Left hindlimb (tissue), 1 donor: Measurements from ENCODE around the gene MS4A10.

Source experiments
- DNase-seq: peaks from one replicate; pipeline ENCODE4 v3.0.0-alpha.2; 2018

Gene MS4A10

GRCh38 chr11:60830478-60831142, 45.5 kb downstream of the MS4A10 start:
- DNase-seq, result no peak

GRCh38 chr11:60831143-60831500, 46.0 kb downstream of the MS4A10 start:
- peak; percentile 80 for DNase-seq

GRCh38 chr11:60831501-60832079, 46.5 kb downstream of the MS4A10 start:
- no peak for DNase-seq

GRCh38 chr11:60834742-60835533, 49.8 kb downstream of the MS4A10 start:
- DNase-seq, result no peak

GRCh38 chr11:60835534-60835846, 50.4 kb downstream of the MS4A10 start:
- DNase-seq, result no peak

- DNase-seq, result no peak
Observed at GRCh38 chr11:60836866-60837515, 51.9 kb downstream of the MS4A10 start.

GRCh38 chr11:60838132-60838531, 53.0 kb downstream of the MS4A10 start:
- no peak for DNase-seq

GRCh38 chr11:60840470-60841430, 55.6 kb downstream of the MS4A10 start:
- peak; percentile 84 for DNase-seq

- peak; percentile 98 for DNase-seq
Observed at GRCh38 chr11:60841797-60842667, 56.9 kb downstream of the MS4A10 start, which contains the start of gene CCDC86. Gene CCDC86, plus strand, starts transcription at chr11:60842113. Its CDS starts 12 bp downstream, at chr11:60842125.

GRCh38 chr11:60842668-60843600, 57.8 kb downstream of the MS4A10 start:
- no peak for DNase-seq

- DNase-seq, result no peak
Observed at GRCh38 chr11:60844045-60844869, 59.1 kb downstream of the MS4A10 start.

- DNase-seq, result no peak
Observed at GRCh38 chr11:60844870-60845221, 59.7 kb downstream of the MS4A10 start.

GRCh38 chr11:60845338-60845737, 60.2 kb downstream of the MS4A10 start:
- no peak for DNase-seq

- no peak for DNase-seq
Observed at GRCh38 chr11:60847281-60847680, 62.1 kb downstream of the MS4A10 start.

- DNase-seq, result no peak
Observed at GRCh38 chr11:60847896-60848295, 62.8 kb downstream of the MS4A10 start.

- no peak for DNase-seq
Observed at GRCh38 chr11:60848714-60849151, 63.6 kb downstream of the MS4A10 start.

- DNase-seq, result no peak
Observed at GRCh38 chr11:60849641-60850520, 64.7 kb downstream of the MS4A10 start.
